ELR (cell line): ENCODE results near the gene B3GALT6.

Experiments
- DNase-seq: peaks from one replicate; pipeline ENCODE4 v3.0.0-alpha.2; 2015; ENCODE audit warnings: low read depth

The B3GALT6 gene

DNA sequence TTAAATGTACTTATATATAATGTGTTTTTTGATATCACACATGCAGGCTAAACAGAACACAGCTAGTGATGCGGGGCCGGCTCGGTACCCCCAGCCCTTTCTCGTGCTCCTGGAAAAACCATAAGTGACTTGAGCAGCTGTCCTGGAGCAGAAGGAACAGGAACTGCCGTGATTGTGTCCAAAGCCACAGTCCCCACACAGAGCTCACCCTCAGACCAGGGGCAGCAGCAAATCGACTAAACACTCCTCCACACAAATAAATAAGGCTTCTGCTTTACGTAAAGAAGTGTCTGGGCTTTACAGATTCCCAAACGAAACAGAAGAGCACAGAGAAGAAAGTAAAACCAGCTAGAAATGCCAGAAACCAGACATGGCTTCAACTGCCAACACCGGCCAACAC is 32.0 kb downstream of the B3GALT6 start:
- DNase-seq: no peak

DNA sequence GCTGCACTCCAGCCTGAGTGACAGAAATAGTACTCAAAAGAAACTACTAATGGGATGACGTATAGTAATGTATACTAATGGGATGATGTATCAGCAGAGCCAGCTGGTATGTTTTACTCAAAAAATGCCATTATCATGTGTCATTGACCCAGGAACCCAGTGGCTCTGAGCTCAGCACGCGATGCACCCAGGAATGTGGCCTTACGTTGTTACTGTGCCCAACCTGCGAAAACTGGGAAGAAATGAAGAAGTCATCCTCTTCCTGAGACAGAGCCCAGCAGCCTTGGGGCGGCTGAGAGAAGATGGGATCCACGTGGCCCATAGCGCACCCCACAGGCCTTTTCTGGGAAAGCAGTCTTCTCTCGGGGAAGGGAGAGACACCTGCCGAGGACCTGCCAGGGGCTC is 32.8 kb downstream of the B3GALT6 start:
- peak; percentile 100 for DNase-seq

DNA sequence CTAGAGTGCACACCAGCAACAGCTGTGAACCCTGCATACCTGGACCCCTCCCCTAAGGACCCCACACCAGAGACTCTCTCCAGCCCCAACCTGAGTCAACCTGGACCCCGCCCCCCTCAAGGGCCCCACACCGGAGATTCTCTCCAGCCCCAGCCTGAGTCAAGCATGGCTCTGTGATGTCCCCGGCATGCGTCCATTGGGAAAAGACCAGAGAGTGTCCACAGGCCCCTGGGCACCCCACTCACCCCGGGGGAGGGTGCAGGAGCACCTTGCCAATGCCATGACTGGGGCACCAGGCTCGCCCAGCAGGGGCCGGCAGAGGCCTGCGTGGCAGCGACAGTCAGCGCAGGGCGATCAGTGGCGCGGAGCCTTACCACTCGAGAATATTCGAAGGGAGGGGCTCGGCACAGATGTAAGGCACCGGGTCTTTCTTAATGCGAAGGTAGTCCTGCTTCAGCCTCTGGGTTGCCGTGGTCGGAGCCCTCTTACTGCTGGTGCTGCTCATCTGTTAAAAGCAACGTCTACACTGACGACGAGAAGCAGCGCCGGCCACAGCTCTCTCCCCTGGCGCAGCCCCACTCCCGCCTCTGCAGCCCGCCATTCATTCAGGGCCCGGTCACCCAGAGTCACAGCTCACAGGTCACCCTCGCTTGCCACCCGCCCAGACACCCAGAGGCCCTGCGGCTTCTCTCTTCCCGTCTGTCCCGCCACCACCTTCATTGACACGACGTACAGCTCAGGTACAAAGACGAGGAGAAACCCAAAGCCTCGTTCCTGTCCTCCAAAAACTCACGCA is 35.6 kb downstream of the B3GALT6 start:
- no peak for DNase-seq

DNA sequence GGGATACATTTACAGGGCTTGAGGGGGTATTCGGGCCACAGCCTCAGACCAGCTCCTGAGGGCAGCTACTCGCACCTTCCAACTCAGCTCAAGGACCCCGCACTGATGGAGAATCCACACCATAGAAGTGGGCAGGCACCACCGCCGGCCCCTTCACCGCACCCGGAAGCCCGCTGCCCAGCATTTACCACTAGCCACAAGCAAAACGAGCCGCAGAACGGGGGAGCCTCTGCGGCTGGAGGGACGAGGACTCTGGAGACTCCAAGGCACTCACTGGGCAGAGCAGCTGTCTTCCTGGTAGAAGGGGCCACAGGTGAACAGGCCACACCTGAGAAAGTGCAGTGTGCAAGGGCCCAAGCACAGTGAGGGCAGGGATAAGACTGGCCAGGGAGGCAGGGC is 36.2 kb downstream of the B3GALT6 start:
- no peak for DNase-seq

DNA sequence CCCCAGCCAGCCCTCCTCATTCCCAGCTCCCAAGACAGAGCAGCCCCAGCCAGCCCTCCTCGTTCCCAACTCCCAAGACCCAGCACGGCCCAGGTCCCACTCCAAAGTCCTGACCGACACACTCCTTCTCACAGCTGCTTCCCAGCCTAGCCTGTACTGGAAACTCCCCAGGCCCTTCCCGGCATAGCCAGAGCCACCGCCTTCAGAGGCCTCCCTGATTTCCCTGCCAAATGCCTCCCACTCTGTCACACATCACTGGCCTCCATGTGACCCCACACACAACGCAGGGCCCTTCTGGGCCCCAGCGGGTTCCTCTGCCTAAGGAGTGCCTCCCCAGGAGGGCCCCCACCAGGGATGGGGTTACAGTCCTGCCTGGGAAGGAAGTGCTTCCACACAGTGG is 38.8 kb downstream of the B3GALT6 start:
- DNase-seq: no peak

DNA sequence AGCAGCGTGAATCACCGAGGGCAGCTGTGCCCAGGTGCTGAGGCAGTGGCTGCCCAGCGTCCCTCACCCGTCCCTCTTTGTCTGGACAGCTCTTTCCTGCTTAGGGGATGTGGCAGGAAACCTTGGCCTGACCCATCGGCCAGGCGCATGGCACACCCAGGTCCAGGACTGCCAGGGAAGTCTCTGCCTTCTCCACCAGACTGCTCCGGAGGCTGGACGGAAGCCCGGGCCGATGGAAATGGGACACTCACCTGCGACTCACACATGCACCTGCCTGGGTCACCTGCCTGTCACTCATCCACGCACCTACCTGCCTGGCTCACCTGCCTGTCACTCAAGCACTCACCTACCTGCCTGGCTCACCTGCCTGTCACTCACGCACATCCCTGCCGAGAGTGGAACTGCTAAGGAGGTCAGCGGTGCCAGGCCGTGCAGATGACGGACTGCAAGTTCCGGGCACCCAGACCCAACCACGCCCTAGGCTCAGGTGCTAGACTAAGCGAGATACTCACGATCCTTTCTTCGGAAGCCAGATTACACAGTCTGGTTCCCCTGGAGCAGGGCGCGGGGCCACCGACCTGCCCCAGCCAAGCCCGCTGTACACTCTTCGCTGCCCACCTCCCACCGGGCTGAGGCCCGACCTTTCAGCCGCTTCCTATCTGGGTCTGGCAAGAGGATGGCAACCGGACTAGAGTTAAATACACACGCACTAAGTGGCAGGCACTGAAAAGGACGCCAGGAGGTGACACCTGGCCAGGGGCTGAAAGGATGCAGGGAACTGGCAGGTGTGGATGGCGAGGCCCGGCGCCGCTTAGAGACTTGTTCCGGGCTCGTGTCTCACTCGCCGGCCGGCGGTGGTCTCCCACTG is 40.5 kb downstream of the B3GALT6 start:
- peak; percentile 30 for DNase-seq

DNA sequence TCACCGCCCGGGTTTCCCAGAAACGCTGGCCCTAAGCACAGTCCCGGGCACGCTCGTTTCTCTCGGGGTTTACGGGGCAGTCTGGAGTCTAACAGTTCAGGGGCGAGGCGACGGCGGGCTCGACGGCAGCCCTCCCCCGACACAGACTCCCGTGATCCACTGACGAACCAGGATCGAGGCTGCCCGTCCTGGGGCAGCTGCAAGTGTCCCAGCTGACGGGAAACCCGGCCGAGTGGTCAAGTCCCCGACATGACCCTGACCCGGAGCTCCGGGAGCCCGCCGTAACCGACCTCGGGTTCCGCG is 41.1 kb downstream of the B3GALT6 start:
- peak; percentile 24 for DNase-seq

DNA sequence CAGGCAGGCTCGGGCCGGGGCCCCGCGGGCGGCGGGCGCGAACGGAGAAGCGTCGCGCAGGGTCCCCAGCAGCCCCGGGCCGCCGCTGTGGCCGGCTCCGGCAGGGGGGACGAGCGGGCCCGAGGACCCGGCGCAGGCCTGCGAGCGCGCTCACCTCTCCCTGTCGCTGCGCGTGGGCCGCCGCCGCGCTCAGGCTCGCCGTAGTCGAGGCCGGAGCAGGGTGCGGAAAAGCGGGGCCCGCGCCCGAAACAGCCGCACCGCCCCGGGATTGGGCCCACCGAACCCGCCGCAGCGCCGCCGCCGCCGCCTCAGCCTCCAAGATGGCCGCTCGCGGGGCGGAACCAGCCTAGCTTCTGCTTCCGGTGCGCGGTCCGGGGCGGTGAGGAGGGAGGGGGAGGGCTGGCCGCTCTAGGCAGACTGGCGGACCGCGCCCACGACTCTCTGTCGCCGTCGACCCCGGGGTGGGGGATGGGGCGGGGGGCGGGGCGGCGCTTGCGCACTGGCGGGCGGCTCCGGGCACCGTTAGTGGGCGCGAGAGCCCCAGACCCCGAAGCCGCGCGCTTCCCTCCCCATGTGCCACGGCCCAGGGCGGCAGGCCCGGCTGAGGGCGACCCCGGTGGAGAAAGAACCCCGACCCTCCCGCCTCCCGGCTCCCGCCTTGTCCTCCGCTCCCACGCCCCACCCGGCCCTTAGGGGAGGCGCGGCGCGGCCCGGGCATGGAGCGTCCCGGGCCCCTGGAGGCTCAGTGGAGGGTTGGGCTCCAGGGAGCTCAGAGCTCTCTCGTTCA is 41.7 kb downstream of the B3GALT6 start, which contains the start of gene UBE2J2:
Gene UBE2J2, minus strand, starts transcription at position 343 of the 787 bp plus-strand sequence. CDS start 5,862 bp downstream, outside the sequence.
- peak; percentile 92 for DNase-seq

DNA sequence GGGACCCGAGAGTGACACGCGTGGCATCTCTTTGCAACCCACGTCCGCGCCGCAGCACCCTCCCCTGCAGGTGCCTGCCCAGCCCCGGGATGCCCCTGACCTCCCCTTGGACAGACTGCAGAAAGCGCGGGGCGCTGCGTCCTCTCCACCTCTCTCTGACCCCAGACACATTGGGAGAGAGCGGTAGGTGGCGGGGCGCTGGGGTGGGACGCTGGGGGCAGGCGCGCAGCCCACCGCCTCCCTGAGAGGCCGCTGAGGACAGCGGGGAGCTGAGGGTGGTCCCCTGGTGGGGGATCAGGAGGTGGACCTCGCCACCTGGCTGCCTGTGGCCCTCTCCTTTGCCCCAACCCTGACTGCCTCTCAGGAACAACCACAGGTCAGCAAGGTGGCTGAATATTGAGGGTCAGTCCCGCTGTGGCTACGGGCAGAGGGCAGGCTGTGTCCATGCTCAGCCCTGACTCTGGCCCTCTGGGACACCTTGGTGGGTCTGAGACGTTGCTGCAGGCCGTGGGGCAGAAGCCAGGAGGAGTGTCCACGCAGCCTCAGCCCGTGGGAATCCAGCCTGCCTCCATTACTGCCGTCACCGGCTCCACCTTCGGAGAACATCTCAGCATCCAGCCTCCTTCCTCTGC is 42.4 kb downstream of the B3GALT6 start:
- DNase-seq: no peak

DNA sequence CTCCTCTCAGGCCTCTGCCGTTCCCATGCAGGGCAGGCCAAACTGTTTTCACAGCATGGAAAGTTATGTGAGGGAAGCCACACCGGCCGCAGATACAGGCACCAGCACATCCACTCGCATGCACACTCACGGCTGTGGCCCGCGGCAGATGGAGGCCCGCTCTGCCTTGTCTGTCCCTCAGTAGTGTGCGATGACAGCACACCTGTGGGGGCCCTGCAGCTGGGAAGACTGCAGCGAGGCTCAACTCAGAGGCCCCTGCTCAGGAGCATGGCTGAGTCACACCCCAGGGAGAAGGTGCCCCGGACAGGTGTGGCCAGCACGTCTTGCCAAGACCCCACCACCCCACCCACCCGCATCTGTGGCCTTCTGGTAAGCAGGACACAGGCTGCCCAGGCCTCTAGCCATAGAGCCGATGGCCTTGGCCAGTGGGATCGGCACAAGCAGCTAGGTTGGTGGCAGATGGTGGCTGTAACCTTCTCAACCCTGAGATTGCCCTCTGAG is 42.9 kb downstream of the B3GALT6 start:
- no peak for DNase-seq

DNA sequence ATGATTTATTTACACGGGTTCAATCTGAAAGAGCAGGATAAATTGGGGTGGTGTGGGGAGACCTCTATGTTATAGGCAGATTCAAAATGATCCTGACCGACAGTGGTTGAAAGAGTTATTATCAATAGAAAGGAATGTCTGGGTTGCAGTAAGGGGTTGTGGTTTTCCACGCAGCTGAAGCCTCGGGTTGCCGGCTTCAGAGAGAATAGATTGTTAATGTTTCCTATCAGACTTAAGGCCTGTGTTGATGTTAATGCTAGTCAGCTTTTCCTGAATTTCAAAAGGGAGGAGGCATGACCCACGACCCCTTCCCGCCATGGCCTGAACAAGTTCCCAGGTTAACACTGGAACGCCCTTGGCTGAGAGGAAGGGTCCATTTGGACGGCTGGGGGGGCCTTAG is 43.8 kb downstream of the B3GALT6 start:
- peak; percentile 30 for DNase-seq

DNA sequence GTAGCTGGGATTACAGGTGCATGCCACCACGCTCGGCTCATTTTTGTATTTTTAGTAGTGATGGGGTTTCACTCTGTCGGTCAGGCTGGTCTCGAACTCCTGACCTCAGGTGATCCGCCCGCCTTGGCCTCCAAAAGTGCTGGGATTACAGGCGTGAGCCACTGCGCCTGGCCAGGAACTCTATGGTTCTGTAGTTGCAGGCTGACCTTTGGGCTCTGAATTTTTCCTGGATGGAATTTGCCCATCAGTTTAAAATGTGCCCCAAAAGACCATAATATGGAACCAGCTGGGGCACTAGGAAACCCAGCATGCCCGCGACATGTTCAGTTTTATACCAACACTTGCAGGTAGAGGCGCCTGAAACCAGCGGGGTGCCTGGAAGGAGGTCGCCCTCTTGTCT is 46.6 kb downstream of the B3GALT6 start:
- DNase-seq: no peak

DNA sequence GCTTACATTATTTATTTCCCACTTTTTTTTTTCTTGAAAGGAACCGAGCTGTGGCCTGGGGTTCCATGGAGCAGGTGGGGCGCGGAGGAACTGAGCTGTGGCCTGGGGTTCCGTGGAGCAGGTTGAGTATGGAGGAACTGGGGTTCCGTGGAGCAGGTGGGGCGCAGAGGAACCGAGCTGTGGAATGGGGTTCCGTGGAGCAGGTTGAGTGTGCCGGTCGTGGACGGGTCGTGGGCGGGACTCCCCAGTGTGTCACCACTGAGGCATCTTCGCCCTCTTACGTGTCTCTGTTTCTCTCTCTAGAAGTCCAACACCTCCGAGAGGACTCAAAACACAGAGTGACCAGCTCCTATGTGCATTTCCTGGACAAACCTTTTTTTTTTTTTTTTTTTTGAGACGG is 47.0 kb downstream of the B3GALT6 start:
- DNase-seq: no peak

DNA sequence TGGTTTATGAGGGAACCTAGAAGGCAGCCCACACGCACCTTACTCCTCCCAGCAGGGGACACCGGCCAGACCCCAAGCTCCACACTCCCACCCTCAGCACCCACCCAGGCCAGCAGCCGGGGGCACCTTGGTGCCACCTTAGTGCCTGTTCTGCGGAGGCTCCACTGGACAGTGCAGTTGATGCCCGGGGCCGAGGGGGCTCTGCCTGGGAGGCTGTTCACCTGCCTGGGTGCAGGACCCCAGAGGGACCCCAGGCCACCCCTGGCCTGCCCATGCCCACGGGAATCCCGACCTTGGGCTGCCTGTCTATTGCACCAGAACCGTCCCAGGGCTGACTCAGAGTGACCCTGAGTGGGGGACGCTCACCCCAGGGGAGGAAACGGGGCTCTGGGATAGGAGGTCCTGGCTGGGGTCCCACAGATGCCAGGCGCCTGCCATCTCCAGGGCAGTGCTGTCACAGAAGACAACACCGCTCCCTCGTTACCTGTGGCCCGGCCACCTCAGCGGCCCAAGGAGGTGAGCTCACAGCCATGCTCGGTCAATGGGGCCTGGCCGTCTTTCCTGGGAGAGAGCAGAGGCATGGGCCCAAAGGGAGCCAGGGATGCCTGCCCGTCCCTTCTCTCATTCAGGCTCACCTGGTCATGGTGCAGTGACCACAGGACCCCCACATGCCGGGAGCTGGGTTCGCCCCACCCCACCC is 48.9 kb downstream of the B3GALT6 start:
- no peak for DNase-seq

DNA sequence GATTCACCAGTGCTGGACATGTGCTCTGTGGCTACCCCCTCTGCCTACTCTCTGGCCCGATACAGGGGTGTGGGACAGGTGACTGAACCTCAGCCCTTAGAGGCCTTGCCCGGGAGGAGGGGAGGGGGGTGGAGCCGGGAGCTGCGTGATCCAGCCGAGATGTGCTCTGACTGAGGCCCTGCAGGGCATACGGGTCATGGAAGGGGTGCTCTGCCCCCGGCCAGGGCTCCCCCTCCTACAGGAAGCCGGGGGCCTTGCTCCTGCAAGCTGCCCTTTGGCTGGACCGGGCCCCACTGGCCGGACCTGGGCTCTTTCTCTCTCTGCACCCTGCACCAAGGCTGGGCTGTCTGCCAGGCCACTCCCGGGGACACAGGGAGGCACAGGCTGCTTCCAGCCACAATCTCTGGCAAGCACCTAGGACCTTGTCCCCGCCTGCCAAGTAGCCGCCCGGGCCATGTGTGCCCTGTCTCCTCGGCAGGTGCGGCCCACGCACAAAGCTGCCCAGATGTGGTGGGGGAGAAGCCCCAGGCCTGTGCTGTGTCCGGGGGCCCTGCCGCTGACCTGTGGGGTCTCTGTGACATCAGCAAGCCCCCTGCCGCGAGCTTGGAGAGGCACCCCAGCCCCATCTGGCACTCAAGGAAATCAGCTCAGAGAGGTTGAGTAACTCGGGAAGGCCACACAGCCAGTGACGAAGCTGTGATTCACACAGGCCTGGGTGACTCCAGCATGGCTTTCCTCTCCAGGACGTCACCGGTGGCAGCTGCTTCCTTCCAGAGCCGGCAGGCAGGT is 49.7 kb downstream of the B3GALT6 start:
- DNase-seq: peak; percentile 88

DNA sequence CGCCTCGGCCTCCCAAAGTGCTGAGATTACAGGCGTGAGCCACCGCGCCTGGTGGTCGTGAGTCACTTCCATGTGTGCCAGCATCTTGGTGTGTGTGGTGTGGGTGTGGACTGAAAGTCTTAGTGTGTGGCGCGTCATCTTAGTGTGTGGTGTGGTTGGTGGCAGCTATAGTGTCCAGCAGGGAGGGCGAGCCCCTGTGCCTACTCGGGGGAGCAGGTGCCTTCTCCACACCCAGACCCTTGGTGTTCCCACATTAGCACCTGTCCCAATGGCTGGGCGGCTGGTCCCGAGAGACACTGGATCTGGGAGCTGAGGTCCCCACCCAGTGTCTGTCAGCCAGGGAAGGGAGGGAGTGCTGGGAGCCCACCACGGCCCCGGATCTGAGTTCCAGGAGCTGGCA is 51.0 kb downstream of the B3GALT6 start:
- DNase-seq: peak; percentile 71

DNA sequence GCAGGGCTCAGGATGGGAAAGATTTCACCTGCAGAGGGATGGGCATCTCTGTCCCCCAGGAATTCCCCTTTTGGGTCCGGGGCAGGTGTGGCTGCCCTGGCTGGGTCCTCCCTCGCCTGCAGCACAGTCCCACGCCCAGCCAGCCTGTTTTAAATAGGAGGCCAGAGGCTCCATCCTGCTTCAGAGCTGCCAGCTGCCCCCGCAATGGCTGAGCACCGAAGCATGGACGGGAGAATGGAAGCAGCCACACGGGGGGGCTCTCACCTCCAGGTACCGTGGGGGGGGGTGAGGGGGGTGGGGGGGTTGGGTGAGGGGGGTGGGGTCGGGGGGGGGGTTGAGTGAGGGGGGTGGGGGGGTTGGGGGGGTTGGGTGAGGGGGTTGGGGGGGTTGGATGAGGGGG is 51.8 kb downstream of the B3GALT6 start:
- DNase-seq: peak; percentile 52
